GM06990 (cell line): ENCODE measurements around the gene VTN.

Source experiments
- DNase-seq: peaks from one replicate; pipeline ENCODE4 v3.0.0-alpha.2; 2011; ENCODE audit not compliant: insufficient read length; ENCODE audit errors: extremely low read depth
- H3K27me3 ChIP-seq: replicated peaks from 2 replicates; pipeline ENCODE4 v1.6.0; 2011; ENCODE audit warnings: low read length; ENCODE audit not compliant: control insufficient read depth, insufficient read depth
- H3K36me3 ChIP-seq: 2 replicates; pipeline ENCODE4 v1.5.1; 2011; ENCODE audit warnings: low read length; ENCODE audit not compliant: control insufficient read depth, insufficient read depth
- H3K4me3 ChIP-seq: replicated peaks from 2 replicates; pipeline ENCODE4 v1.5.1; 2011; ENCODE audit warnings: low read depth, mild to moderate bottlenecking, control low read depth, low read length
- TF ChIP-seq, protein P1 (sequence below): IDR thresholded peaks from 2 replicates; pipeline ENCODE4 v1.5.1; 2011; ENCODE audit warnings: low read length, control low read depth, mild to moderate bottlenecking, inconsistent platforms; ENCODE audit not compliant: insufficient read depth, poor library complexity, severe bottlenecking

VTN gene

DNA sequence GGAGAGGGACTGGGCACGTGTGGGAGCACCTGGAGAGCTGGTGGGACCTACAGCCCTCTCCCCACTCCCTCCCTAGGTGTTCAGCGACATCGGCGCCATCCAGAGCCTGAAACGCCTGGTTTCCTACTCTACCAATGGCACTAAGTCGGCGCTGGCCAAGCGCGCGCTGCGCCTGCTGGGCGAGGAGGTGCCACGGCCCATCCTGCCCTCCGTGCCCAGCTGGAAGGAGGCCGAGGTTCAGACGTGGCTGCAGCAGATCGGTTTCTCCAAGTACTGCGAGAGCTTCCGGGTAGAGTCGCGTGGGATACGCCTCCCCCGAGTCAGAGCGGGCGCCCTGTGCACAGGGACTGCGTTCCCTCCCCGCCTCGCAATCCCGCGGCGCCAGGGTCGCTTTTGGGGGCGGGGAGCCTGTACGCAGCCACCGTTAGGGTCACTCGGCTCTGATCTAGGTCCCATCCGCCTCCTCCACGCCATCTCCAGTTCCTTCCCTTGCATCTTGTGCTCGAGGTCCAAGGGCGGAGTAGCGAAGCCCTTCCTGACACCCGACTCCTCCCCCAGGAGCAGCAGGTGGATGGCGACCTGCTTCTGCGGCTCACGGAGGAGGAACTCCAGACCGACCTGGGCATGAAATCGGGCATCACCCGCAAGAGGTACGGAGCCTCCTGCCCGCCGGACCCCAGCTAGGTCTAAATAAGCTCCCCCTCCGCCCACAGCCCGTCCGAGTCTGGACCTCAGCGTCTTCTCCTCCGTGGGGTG is 14.4 kb upstream of the VTN start:
- Histone ChIP-seq H3K4me3 (peak overlapping the region; percentile 66), H3K36me3 (peaks cover 3% of the 10 kb centered on the region), H3K27me3 (no peaks in the 10 kb centered on the region)
- TF ChIP-seq, protein P1, sequence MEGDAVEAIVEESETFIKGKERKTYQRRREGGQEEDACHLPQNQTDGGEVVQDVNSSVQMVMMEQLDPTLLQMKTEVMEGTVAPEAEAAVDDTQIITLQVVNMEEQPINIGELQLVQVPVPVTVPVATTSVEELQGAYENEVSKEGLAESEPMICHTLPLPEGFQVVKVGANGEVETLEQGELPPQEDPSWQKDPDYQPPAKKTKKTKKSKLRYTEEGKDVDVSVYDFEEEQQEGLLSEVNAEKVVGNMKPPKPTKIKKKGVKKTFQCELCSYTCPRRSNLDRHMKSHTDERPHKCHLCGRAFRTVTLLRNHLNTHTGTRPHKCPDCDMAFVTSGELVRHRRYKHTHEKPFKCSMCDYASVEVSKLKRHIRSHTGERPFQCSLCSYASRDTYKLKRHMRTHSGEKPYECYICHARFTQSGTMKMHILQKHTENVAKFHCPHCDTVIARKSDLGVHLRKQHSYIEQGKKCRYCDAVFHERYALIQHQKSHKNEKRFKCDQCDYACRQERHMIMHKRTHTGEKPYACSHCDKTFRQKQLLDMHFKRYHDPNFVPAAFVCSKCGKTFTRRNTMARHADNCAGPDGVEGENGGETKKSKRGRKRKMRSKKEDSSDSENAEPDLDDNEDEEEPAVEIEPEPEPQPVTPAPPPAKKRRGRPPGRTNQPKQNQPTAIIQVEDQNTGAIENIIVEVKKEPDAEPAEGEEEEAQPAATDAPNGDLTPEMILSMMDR = no peak
- DNase-seq = peak; percentile 78

DNA sequence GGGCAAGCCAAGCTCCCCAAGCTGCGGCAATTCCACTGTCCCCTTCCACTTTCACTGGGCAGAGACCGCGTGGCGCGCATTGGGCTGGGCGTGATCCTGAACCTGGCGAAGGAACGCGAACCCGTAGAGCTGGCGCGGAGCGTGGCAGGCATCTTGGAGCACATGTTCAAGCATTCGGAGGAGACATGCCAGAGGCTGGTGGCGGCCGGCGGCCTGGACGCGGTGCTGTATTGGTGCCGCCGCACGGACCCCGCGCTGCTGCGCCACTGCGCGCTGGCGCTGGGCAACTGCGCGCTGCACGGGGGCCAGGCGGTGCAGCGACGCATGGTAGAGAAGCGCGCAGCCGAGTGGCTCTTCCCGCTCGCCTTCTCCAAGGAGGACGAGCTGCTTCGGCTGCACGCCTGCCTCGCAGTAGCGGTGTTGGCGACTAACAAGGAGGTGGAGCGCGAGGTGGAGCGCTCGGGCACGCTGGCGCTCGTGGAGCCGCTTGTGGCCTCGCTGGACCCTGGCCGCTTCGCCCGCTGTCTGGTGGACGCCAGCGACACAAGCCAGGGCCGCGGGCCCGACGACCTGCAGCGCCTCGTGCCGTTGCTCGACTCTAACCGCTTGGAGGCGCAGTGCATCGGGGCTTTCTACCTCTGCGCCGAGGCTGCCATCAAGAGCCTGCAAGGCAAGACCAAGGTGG is 11.2 kb upstream of the VTN start:
- TF ChIP-seq, protein P1 = no peak
- no peaks in the 10 kb centered on the region for H3K27me3 ChIP-seq
- H3K36me3 ChIP-seq = no peaks in the 10 kb centered on the region; the same call in 1 of the 2 replicates
- DNase-seq = no peak
- no peak overlapping the region for H3K4me3 ChIP-seq

DNA sequence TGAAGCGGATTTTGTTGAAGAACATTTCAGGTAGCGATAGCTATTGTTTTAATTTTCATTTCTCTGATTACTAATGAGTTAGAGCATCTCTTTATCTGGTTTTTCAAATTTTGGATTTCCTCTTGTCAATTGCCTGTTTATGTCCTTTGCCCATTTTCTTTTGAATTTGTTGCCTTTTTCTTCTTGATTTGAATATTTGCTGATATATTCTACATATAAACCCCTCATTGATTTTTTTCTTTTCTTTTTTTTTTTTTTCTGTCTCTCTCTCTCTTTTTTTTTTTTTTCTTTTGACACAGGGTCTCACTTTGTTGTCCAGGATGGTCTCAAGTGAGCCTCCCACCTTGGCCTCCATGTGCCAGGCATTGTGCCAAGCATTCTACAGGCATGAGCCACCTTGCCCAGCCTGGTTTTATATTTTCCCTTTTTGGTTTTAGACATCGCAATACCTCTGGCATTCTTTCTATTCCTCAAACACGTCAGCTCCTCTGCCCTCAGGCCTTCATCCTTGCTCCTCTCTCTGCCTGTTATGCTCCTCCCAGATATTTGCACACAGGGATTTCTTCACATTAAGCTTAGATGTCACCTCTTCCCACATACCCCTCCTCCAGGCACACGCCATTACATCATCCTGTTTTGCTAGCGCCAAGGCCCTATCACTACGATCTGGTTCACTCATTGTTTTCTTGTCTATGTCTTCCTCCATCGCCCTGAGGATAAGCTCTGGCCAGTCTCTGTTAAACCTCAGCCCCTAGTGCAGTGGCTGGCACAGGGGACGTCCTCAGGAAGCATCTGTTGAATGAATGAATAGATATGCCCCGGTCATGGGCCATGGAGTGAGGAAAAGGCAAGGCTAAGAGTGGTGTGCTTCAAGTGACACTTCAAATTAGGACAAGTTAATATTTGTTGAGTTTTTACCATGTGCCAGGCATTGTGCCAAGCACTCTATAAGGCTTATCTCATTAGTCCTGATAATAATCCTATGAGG is 10.0 kb upstream of the VTN start:
- Histone ChIP-seq H3K36me3 (no peaks in the 10 kb centered on the region; the same call in 1 of the 2 replicates), H3K27me3 (no peaks in the 10 kb centered on the region), H3K4me3 (no peak overlapping the region)
- TF ChIP-seq, protein P1 = no peak
- no peak for DNase-seq

DNA sequence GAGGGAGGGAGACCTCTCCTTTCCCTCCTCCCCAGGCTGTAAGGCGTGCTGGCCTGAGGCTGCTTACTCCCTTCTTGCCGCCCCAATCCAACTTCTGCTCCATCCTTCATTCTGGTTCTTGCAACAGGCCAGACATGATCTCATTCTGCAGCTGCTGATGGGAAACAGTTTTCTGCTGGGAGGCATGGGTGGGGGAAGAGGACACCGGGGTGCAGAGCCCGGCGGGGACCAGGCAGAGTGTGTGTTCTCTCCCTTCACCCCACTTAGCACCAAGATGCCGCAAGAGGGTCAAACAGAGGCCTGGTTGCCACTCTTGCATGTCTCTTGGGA is 2.8 kb upstream of the VTN start:
- DNase-seq = no peak
- no peaks in the 10 kb centered on the region for H3K27me3 ChIP-seq
- TF ChIP-seq, protein P1 = no peak
- peak overlapping the region; percentile 86 for H3K4me3 ChIP-seq
- no peaks in the 10 kb centered on the region for H3K36me3 ChIP-seq

DNA sequence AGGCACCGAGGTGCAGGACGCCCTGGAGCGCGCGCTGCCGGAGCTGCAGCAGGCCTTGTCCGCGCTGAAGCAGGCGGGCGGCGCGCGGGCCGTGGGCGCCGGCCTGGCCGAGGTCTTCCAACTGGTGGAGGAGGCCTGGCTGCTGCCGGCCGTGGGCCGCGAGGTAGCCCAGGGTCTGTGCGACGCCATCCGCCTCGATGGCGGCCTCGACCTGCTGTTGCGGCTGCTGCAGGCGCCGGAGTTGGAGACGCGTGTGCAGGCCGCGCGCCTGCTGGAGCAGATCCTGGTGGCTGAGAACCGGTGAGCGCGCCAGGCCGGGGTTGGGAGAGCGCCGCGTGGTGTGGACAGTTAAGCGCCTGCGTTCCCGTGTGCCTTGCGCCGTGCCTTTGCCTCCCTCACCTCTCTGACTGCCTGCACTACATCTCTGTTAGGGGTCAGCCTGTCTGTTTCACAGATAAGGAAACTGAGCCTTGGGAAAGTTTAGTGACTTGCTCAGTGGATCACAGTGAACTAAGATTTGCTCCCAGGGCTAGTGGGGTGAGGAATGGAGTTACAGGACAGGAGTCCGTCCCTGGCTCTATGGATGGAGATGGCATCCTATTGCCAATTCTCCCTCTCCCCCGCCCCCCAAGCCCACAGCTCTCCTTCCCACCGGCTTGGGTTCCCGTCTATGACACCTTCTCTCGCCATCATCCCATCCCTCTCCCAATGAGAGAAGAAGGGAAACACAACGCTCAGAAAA is 2.3 kb upstream of the VTN start:
- no peaks in the 10 kb centered on the region for H3K36me3 ChIP-seq
- DNase-seq = peak; percentile 64
- no peaks in the 10 kb centered on the region for H3K27me3 ChIP-seq
- TF ChIP-seq, protein P1 = no peak
- peak overlapping the region; percentile 86 for H3K4me3 ChIP-seq
